GM19193 (cell line): Measurements from ENCODE around the gene HLTF.

Experiments
- POLR2A ChIP-seq: IDR thresholded peaks from 4 replicates; pipeline ENCODE4 v1.6.1; 2011; ENCODE audit not compliant: insufficient read depth, insufficient read length; ENCODE audit errors: extremely low read depth

The HLTF gene

GRCh38 chr3:148992635-148993255 lies 93.6 kb downstream of the HLTF start:
- TF ChIP-seq POLR2A: no peak

- no peak for TF ChIP-seq POLR2A
These were observed 94.2 kb downstream of the HLTF start for GRCh38 chr3:148992027-148992634.

GRCh38 chr3:148991219-148992026 lies 94.9 kb downstream of the HLTF start, which contains the start of gene GYG1:
GYG1 (plus strand) TSS chr3:148991540; CDS start chr3:148991641, 101 bp downstream.
- TF ChIP-seq POLR2A: peak; percentile 94

- no peak for TF ChIP-seq POLR2A
These were observed 96.1 kb downstream of the HLTF start for GRCh38 chr3:148990236-148990635.

- no peak for TF ChIP-seq POLR2A
These were observed 105.1 kb downstream of the HLTF start for GRCh38 chr3:148981273-148981672.
